Neural progenitor cell (in vitro differentiated cells): Measurements from ENCODE around the gene EDEM2. TPM values are rescaled to one million over a fixed set of nuclear protein-coding genes. Genes with fewer than 3 reads are reported as not detected.

Experiments
- DNase-seq: peaks from one replicate; pipeline ENCODE4 v3.0.0-alpha.2; 2016; ENCODE audit warnings: low spot score
- H2AFZ ChIP-seq: fragments of 200-600 bp; sonication (generic); replicated peaks from 2 replicates; pipeline ENCODE4 v1.6.1; 2016; ENCODE audit warnings: antibody characterized with exemption
- H3F3A ChIP-seq: fragments of 200-600 bp; sonication (generic); 2 replicates; pipeline ENCODE4 v1.6.1; 2016; ENCODE audit warnings: antibody characterized with exemption, low read depth
- H3K27ac ChIP-seq: fragments of 200-600 bp; sonication (generic); 2 replicates; pipeline ENCODE4 v1.5.1; 2016; ENCODE audit warnings: mild to moderate bottlenecking
- H3K27me3 ChIP-seq: fragments of 200-600 bp; sonication (generic); 2 replicates; pipeline ENCODE4 v1.6.1; 2016; ENCODE audit warnings: mild to moderate bottlenecking, moderate library complexity
- H3K36me3 ChIP-seq: fragments of 200-600 bp; sonication (generic); 2 replicates; pipeline ENCODE4 v1.5.1; 2016
- H3K4me1 ChIP-seq: fragments of 200-600 bp; sonication (generic); 2 replicates; pipeline ENCODE4 v1.6.1; 2016; ENCODE audit warnings: mixed run types
- H3K4me2 ChIP-seq: fragments of 200-600 bp; sonication (generic); 2 replicates; pipeline ENCODE4 v1.6.1; 2016
- H3K4me3 ChIP-seq: fragments of 200-600 bp; sonication (generic); 2 replicates; pipeline ENCODE4 v1.5.1; 2016
- H3K79me2 ChIP-seq: fragments of 200-600 bp; sonication (generic); 2 replicates; pipeline ENCODE4 v1.6.1; 2016; ENCODE audit warnings: low read depth
- H3K9ac ChIP-seq: fragments of 200-600 bp; sonication (generic); 2 replicates; pipeline ENCODE4 v1.6.1; 2016
- H3K9me3 ChIP-seq: fragments of 200-600 bp; sonication (generic); 2 replicates; pipeline ENCODE4 v1.5.1; 2016; ENCODE audit warnings: low read depth
- H4K20me1 ChIP-seq: fragments of 200-600 bp; sonication (generic); 2 replicates; pipeline ENCODE4 v1.6.1; 2016; ENCODE audit warnings: low read depth
- H3K27ac Mint-ChIP-seq: 3 replicates; pipeline ENCODE4 v1.8.0; 2021; ENCODE audit warnings: mixed read lengths
- H3K27me3 Mint-ChIP-seq: 2 replicates; pipeline ENCODE4 v1.8.0; 2022; ENCODE audit warnings: low read depth, mild to moderate bottlenecking, inconsistent platforms, moderate library complexity, mixed read lengths; ENCODE audit not compliant: insufficient read depth
- H3K36me3 Mint-ChIP-seq: 3 replicates; pipeline ENCODE4 v1.8.0; 2021; ENCODE audit warnings: mixed read lengths
- H3K4me1 Mint-ChIP-seq: 3 replicates; pipeline ENCODE4 v1.8.0; 2021; ENCODE audit warnings: mixed read lengths
- H3K4me3 Mint-ChIP-seq: 3 replicates; pipeline ENCODE4 v1.8.0; 2021; ENCODE audit warnings: mild to moderate bottlenecking, moderate library complexity, mixed read lengths
- H3K9me3 Mint-ChIP-seq: 3 replicates; pipeline ENCODE4 v1.8.0; 2020; ENCODE audit warnings: mixed read lengths
- EZH2 ChIP-seq: fragments of 200-600 bp; sonication (generic); IDR thresholded peaks from 2 replicates; pipeline ENCODE4 v1.6.1; 2017; ENCODE audit warnings: antibody characterized with exemption, mild to moderate bottlenecking, moderate library complexity
- EZH2phosphoT487 ChIP-seq: fragments of 200-600 bp; sonication (generic); IDR thresholded peaks from 2 replicates; pipeline ENCODE4 v1.6.1; 2017; ENCODE audit warnings: antibody characterized with exemption
- small RNA-seq: library from RNA; depleted of rRNA; stranded (forward); fragments of <200 nt; gene quantifications from one replicate; pipeline ENCODE3, GENCODE V24; 2015
- total RNA-seq: library from RNA; depleted of rRNA; stranded (reverse); fragments of >200 nt; gene quantifications from 2 replicates; pipeline ENCODE4 v1.2.3, GENCODE V29; 2015; ENCODE audit warnings: low replicate concordance
- TF ChIP-seq, protein P1 (sequence below): fragments of 200-600 bp; sonication (generic); IDR thresholded peaks from 2 replicates; pipeline ENCODE4 v1.5.1; 2017; ENCODE audit warnings: antibody characterized with exemption, mild to moderate bottlenecking

Gene EDEM2
- total RNA-seq, 1 donor from 2014 or later: 9.3 TPM

DNA sequence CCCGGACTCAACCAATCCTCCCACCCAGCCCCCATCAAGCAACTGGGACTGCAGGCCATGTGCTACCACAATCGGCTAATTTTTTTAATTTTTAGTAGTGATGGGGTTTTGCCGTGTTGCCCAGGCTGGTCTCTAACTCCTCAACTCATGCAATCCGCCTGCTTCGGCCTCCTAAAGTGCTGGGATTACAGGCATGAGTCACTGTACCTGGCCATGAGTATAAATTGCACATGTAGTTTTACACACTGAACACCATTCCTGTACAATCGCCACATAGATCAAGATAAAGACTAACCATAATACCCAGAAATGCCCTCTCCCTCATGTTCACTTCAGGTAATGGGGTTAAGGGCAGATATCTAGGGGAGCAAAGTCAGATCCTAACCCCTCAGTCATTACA, 80.9 kb downstream of the EDEM2 start:
- Histone ChIP-seq H3K9ac (no peak overlapping the region), H3K4me2 (no peak overlapping the region), H3K36me3 (no peaks in the 10 kb centered on the region), H3K27me3 (no peaks in the 10 kb centered on the region), H3F3A (peaks cover 3% of the 10 kb centered on the region), H4K20me1 (peaks cover 48% of the 10 kb centered on the region), H3K9me3 (no peaks in the 10 kb centered on the region), H2AFZ (no peak overlapping the region), H3K27ac (no peak overlapping the region), H3K4me3 (no peak overlapping the region), H3K4me1 (no peaks in the 10 kb centered on the region), H3K79me2 (peaks cover 80% of the 10 kb centered on the region)
- H3K9me3 Mint-ChIP-seq: no peaks in the 10 kb centered on the region
- no peak for DNase-seq
- H3K27ac Mint-ChIP-seq: no peak overlapping the region
- TF ChIP-seq EZH2phosphoT487: no peak
- no peak for TF ChIP-seq EZH2
- TF ChIP-seq, protein P1, sequence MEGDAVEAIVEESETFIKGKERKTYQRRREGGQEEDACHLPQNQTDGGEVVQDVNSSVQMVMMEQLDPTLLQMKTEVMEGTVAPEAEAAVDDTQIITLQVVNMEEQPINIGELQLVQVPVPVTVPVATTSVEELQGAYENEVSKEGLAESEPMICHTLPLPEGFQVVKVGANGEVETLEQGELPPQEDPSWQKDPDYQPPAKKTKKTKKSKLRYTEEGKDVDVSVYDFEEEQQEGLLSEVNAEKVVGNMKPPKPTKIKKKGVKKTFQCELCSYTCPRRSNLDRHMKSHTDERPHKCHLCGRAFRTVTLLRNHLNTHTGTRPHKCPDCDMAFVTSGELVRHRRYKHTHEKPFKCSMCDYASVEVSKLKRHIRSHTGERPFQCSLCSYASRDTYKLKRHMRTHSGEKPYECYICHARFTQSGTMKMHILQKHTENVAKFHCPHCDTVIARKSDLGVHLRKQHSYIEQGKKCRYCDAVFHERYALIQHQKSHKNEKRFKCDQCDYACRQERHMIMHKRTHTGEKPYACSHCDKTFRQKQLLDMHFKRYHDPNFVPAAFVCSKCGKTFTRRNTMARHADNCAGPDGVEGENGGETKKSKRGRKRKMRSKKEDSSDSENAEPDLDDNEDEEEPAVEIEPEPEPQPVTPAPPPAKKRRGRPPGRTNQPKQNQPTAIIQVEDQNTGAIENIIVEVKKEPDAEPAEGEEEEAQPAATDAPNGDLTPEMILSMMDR: no peak
- peaks cover 30% of the 10 kb centered on the region for H3K36me3 Mint-ChIP-seq
- H3K27me3 Mint-ChIP-seq: no peaks in the 10 kb centered on the region
- no peak overlapping the region for H3K4me3 Mint-ChIP-seq
- no peaks in the 10 kb centered on the region for H3K4me1 Mint-ChIP-seq

Small RNAs within 50 kb of the gene (small RNA-seq; reads per million reads assigned to genes)
- gene RF00275 (not detected), gene RNA5SP483 (not detected)

Other genes with a start within 250 kb of the EDEM2 start
- gene GSS, start 191.5 kb downstream of the EDEM2 start, total RNA-seq: 63.9 and 96.4 TPM in 2 replicates
- 0.03 TPM in 1 of 2 replicates, not detected in the other for gene MYH7B, start 191.5 kb downstream of the EDEM2 start, total RNA-seq
- 73.0 and 96.4 TPM in 2 replicates for gene TRPC4AP, start 54.5 kb downstream of the EDEM2 start, total RNA-seq
- gene PROCR, start 24.7 kb upstream of the EDEM2 start, total RNA-seq: 3.1 and 4.6 TPM in 2 replicates
- gene MMP24, start 79.4 kb upstream of the EDEM2 start, total RNA-seq: 1.4 and 1.9 TPM in 2 replicates
- gene MMP24OS, start 130.8 kb upstream of the EDEM2 start, total RNA-seq: 2.9 and 12.0 TPM in 2 replicates
- gene EIF6, start 137.4 kb upstream of the EDEM2 start, total RNA-seq: 47.5 and 71.4 TPM in 2 replicates
- not detected in 2 replicates for gene FAM83C, start 145.1 kb upstream of the EDEM2 start, total RNA-seq